B cell (primary cell): ENCODE results near the gene FAM186B. TPM values are rescaled to one million over a fixed set of nuclear protein-coding genes. Genes with fewer than 3 reads are reported as not detected.

Experiments
- ATAC-seq: fragments of 200-7000 bp; cut with Tn5 transposase; one replicate; pipeline ENCODE4 v1.10.0; 2021; ENCODE audit warnings: low read depth, mild to moderate bottlenecking, moderate number of reproducible peaks, moderate library complexity
- CTCF ChIA-PET: fragments of 350-600 bp; sonication (Branson Sonifier 250); formaldehyde crosslinking; loops from one replicate; lab custom pipeline; 2021; ENCODE audit warnings: antibody characterized with exemption, inconsistent platforms; lab: Charles Lee
- POLR2A ChIA-PET: fragments of 350-600 bp; sonication (Branson Sonifier 250); formaldehyde crosslinking; loops from one replicate; lab custom pipeline; 2021; ENCODE audit warnings: antibody characterized with exemption; lab: Charles Lee
- DNase-seq: peaks from one replicate; pipeline ENCODE4 v3.0.0; 2013
- H2AFZ ChIP-seq: 2 replicates; pipeline ENCODE4 v1.6.1; 2012; ENCODE audit warnings: mild to moderate bottlenecking, low read depth, low read length; ENCODE audit not compliant: insufficient read depth, poor library complexity, severe bottlenecking
- H3K27ac ChIP-seq, 2 donors: 1 replicate in 1 of 2; 2 replicates in 1 of 2; pipeline ENCODE4 v1.5.1; 2012 to 2013; ENCODE audit warnings: low read length in 2 of 2, mild to moderate bottlenecking in 2 of 2, moderate library complexity in 1 of 2
- H3K27me3 ChIP-seq, 4 experiments: fragments of 200-600 bp in 1 of 4; sonication (generic) in 1 of 4; replicated peaks in 1 of 4; 1 replicate in 2 of 4; 2 replicates in 2 of 4; pipeline versions ENCODE4 v1.6.1 to v1.7.0; 2013 to 2016; ENCODE audit warnings: low read length in 3 of 4, mild to moderate bottlenecking in 2 of 4, mixed read lengths in 1 of 4, moderate library complexity in 1 of 4; ENCODE audit not compliant: insufficient read depth in 4 of 4, control insufficient read depth in 3 of 4; ENCODE audit errors: control extremely low read depth in 1 of 4
- H3K36me3 ChIP-seq, 2 experiments: replicated peaks in 1 of 2; 1 replicate in 1 of 2; 2 replicates in 1 of 2; pipeline versions ENCODE4 v1.6.1 to v1.7.1; 2013; ENCODE audit warnings: low read length in 1 of 2; ENCODE audit not compliant: insufficient read depth in 2 of 2, control insufficient read depth in 1 of 2; ENCODE audit errors: control extremely low read depth in 1 of 2, extremely low read depth in 1 of 2
- H3K4me1 ChIP-seq, 2 donors: fragments of 200-600 bp in 1 of 2; sonication (generic) in 1 of 2; 1 replicate in 1 of 2; 2 replicates in 1 of 2; pipeline versions ENCODE4 v1.5.1 to v1.6.1; 2013 to 2017; ENCODE audit warnings: low read length in 2 of 2; ENCODE audit not compliant: control insufficient read depth in 2 of 2, insufficient read depth in 2 of 2
- H3K4me2 ChIP-seq: replicated peaks from 2 replicates; pipeline ENCODE3; 2012; ENCODE audit warnings: mild to moderate bottlenecking, low read depth, low read length; ENCODE audit not compliant: poor library complexity, severe bottlenecking
- H3K4me3 ChIP-seq, 5 experiments: fragments of 200-600 bp in 1 of 5; sonication (generic) in 1 of 5; 1 replicate in 3 of 5; 2 replicates in 2 of 5; pipeline versions ENCODE4 v1.5.1 to v1.7.0; 2011 to 2016; ENCODE audit warnings: low read length in 4 of 5, mild to moderate bottlenecking in 4 of 5, low read depth in 2 of 5, control low read depth in 1 of 5, moderate library complexity in 1 of 5; ENCODE audit not compliant: insufficient read depth in 1 of 5; ENCODE audit errors: control extremely low read depth in 1 of 5, extremely low read depth in 1 of 5
- H3K79me2 ChIP-seq: fragments of 200-600 bp; sonication (generic); one replicate; pipeline ENCODE4 v1.6.0; 2016; ENCODE audit warnings: low read length; ENCODE audit not compliant: control insufficient read depth, insufficient read depth
- H3K9ac ChIP-seq: fragments of 200-600 bp; sonication (generic); 2 replicates; pipeline ENCODE4 v1.6.1; 2017; ENCODE audit warnings: mild to moderate bottlenecking, low read length, moderate library complexity
- H3K9me3 ChIP-seq, 3 donors: one replicate each; pipeline versions ENCODE4 v1.6.1 to v1.7.1; 2013; ENCODE audit warnings: low read length in 2 of 3; ENCODE audit not compliant: control insufficient read depth in 2 of 3, insufficient read depth in 1 of 3; ENCODE audit errors: control extremely low read depth in 1 of 3
- H4K20me1 ChIP-seq: 2 replicates; pipeline ENCODE4 v1.6.0; 2012; ENCODE audit warnings: mild to moderate bottlenecking, low read length; ENCODE audit not compliant: insufficient read depth, control insufficient read depth, poor library complexity, severe bottlenecking
- H3K27ac Mint-ChIP-seq: one replicate; pipeline ENCODE4 v1.8.0; 2021; ENCODE audit warnings: mixed read lengths
- H3K27me3 Mint-ChIP-seq: one replicate; pipeline ENCODE4 v1.8.0; 2021; ENCODE audit warnings: mixed read lengths
- H3K4me1 Mint-ChIP-seq: one replicate; pipeline ENCODE4 v1.8.0; 2021; ENCODE audit warnings: mixed read lengths
- H3K4me3 Mint-ChIP-seq: one replicate; pipeline ENCODE4 v1.8.0; 2021; ENCODE audit warnings: mixed read lengths
- H3K9me3 Mint-ChIP-seq: one replicate; pipeline ENCODE4 v1.8.0; 2022; ENCODE audit warnings: mixed read lengths; ENCODE audit not compliant: insufficient read depth
- EZH2 ChIP-seq: IDR thresholded peaks from 2 replicates; pipeline ENCODE4 v1.6.1; 2012; ENCODE audit warnings: borderline replicate concordance, low read depth, mild to moderate bottlenecking, moderate library complexity, low read length; ENCODE audit not compliant: insufficient read depth, poor library complexity, severe bottlenecking
- WGBS: methylation state at CpG from one replicate; pipeline ENCODE4 v1.1.5; 2013; ENCODE audit warnings: missing lambda C conversion rate; ENCODE audit not compliant: insufficient coverage; 5-methylcytosine and 5-hydroxymethylcytosine counted together
- intact Hi-C: fragments of 100-400 bp; cut with micrococcal nuclease; formaldehyde crosslinking; loops from one replicate; pipeline ENCODE4 v1.10.0; 2022
- polyA plus RNA-seq: library from polyadenylated mRNA; depleted of rRNA; stranded (reverse); fragments of >200 nt; gene quantifications from 2 replicates; pipeline ENCODE4 v1.2.3, GENCODE V29; 2012
- small RNA-seq: library from RNA; depleted of rRNA; stranded (forward); fragments of <200 nt; gene quantifications from one replicate; pipeline ENCODE3, GENCODE V24; 2012; ENCODE audit warnings: low replicate concordance, low read depth; ENCODE audit not compliant: insufficient read length
- total RNA-seq, 2 donors: library from RNA; stranded (reverse); fragments of 120-200 nt in 1 of 2; gene quantifications; 1 replicate in 1 of 2; 2 replicates in 1 of 2; pipeline versions ENCODE4 v1.2.3 to v1.2.4, GENCODE V29; 2013 to 2022
- TF ChIP-seq, protein P1 (sequence below): fragments of 200-600 bp; IDR thresholded peaks from one replicate; pipeline ENCODE4 v1.8.0; 2022; ENCODE audit warnings: antibody characterized with exemption, mild to moderate bottlenecking

Gene FAM186B
- total and polyA plus RNA-seq, 2 donors (not counting 1 experiment from before 2014, with no cell fraction given), result 0.13 to 0.47 TPM

DNA sequence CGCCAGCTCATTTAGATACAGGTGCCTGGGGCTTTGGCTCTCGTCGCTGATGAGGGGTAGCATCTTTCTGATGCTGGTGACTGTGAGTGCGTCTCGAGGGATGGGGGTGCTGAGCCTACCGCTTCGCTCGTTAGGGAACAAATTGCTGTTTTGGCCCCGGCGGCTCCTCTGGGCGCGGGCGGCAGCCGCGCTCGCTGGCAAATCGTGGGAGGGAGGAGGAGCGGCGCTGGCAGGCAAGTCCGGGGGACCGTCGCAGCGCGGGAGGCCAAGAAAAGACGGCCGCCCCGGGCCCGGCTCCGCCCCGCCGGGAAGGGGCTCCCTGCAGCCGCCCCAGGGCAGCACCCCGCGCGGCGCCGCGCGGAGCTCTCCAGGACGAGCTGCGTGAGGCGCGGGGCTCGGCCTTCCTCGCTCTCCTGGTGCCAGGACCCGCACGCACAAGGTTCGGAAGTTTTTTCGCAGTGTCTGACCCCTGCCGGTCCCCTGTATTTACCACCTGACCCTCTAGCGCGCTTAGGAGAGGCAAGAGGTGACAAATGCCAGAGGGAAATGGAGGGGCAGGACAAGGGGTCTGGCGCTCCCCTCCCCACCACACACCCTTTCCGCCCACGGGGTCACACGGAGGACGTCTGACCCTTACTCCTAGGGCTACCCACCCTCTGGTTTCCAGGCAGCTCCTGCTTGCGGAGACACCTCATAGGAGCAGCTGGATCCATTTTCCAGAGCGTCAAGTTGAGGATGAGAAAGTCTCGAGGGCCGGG lies 67.5 kb downstream of the FAM186B start:
- H3K9me3 Mint-ChIP-seq, result no peaks in the 10 kb centered on the region
- DNase-seq (peak; percentile 64), ATAC-seq (peak; percentile 28)
- intact Hi-C loops, result loop anchor here (1.0 to 2.0 kb wide), 2 partner anchors 29 to 169 kb away; partner anchors contain the start of gene FMNL3
- Histone ChIP-seq H3K27me3 (peaks cover 0 to 42% (median 13%) of the 10 kb centered on the region in 4 experiments), H3K4me2 (peak overlapping the region; percentile 99), H3K9ac (peak overlapping the region; percentile 72), H3K27ac (no peak overlapping the region), H3K4me1 (peaks cover 33 to 49% of the 10 kb centered on the region in 2 donors), H2AFZ (peak overlapping the region; percentile 77), H3K9me3 (peaks cover 0 to 9% (median 0%) of the 10 kb centered on the region in 3 donors), H3K79me2 (no peaks in the 10 kb centered on the region), H3K4me3 (peak overlapping the region; percentile 40 to 76 (median 48)), H4K20me1 (no peaks in the 10 kb centered on the region), H3K36me3 (no peaks in the 10 kb centered on the region)
- peak overlapping the region; percentile 90 for H3K4me3 Mint-ChIP-seq
- peaks cover 27% of the 10 kb centered on the region for H3K27me3 Mint-ChIP-seq
- peak overlapping the region; percentile 53 for H3K27ac Mint-ChIP-seq
- WGBS, result 2% methylated on average over 48 of the region's 61 CpGs
- TF ChIP-seq EZH2, result peak; percentile 2
- TF ChIP-seq, protein P1, sequence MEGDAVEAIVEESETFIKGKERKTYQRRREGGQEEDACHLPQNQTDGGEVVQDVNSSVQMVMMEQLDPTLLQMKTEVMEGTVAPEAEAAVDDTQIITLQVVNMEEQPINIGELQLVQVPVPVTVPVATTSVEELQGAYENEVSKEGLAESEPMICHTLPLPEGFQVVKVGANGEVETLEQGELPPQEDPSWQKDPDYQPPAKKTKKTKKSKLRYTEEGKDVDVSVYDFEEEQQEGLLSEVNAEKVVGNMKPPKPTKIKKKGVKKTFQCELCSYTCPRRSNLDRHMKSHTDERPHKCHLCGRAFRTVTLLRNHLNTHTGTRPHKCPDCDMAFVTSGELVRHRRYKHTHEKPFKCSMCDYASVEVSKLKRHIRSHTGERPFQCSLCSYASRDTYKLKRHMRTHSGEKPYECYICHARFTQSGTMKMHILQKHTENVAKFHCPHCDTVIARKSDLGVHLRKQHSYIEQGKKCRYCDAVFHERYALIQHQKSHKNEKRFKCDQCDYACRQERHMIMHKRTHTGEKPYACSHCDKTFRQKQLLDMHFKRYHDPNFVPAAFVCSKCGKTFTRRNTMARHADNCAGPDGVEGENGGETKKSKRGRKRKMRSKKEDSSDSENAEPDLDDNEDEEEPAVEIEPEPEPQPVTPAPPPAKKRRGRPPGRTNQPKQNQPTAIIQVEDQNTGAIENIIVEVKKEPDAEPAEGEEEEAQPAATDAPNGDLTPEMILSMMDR, result no peak
- peaks cover 44% of the 10 kb centered on the region for H3K4me1 Mint-ChIP-seq
- ChIA-PET CTCF (interaction anchor here (0.5 to 2.1 kb wide), 3 partner anchors 179 to 272 kb away, joined by 4 to 6 read pairs (median 5); partner anchors contain the start of gene DNAJC22), POLR2A (no interaction called here)

Small RNA genes lying within 50 kb of the gene (small RNA-seq; reads per million reads assigned to genes)
- not detected for gene HIGD1AP9
- not detected for gene POLR2KP1
- not detected for gene RNU6-834P

Other genes starting within 250 kb of the FAM186B start
- gene SPATS2, start 238.2 kb downstream of the FAM186B start, total RNA-seq, result 16.0 and 21.5 TPM in 2 replicates
- gene SPATS2, start 238.2 kb downstream of the FAM186B start, polyA plus RNA-seq, result 11.3 and 16.1 TPM in 2 replicates
- gene KCNH3, start 66.6 kb downstream of the FAM186B start, total RNA-seq, result 0.19 and 0.54 TPM in 2 replicates
- 0.49 and 1.2 TPM in 2 replicates for gene KCNH3, start 66.6 kb downstream of the FAM186B start, polyA plus RNA-seq
- 81.1 and 84.3 TPM in 2 replicates for gene MCRS1, start 37.5 kb downstream of the FAM186B start, total RNA-seq
- 107 and 123 TPM in 2 replicates for gene MCRS1, start 37.5 kb downstream of the FAM186B start, polyA plus RNA-seq
- 23.6 and 23.7 TPM in 2 replicates for gene PRPF40B, start 17.9 kb upstream of the FAM186B start, total RNA-seq
- gene PRPF40B, start 17.9 kb upstream of the FAM186B start, polyA plus RNA-seq, result 10.3 and 11.7 TPM in 2 replicates
- gene FMNL3, start 101.8 kb upstream of the FAM186B start, total RNA-seq, result 69.9 and 73.7 TPM in 2 replicates
- gene FMNL3, start 101.8 kb upstream of the FAM186B start, polyA plus RNA-seq, result 19.3 and 19.8 TPM in 2 replicates
- 335 and 336 TPM in 2 replicates for gene TMBIM6, start 135.9 kb upstream of the FAM186B start, total RNA-seq
- gene TMBIM6, start 135.9 kb upstream of the FAM186B start, polyA plus RNA-seq, result 178 and 295 TPM in 2 replicates
- 13.2 and 13.4 TPM in 2 replicates for gene NCKAP5L, start 222.8 kb upstream of the FAM186B start, total RNA-seq
- gene NCKAP5L, start 222.8 kb upstream of the FAM186B start, polyA plus RNA-seq, result 3.2 and 4.0 TPM in 2 replicates
- 14.7 and 17.4 TPM in 2 replicates for gene BCDIN3D, start 237.5 kb upstream of the FAM186B start, total RNA-seq
- gene BCDIN3D, start 237.5 kb upstream of the FAM186B start, polyA plus RNA-seq, result 1.3 and 2.0 TPM in 2 replicates